H9 (cell line): ENCODE results near the gene YY1. TPM values are rescaled to one million over a fixed set of nuclear protein-coding genes. Genes with fewer than 3 reads are reported as not detected.
A peak's percentile ranks its signal among the peaks of the same experiment; 100 is the strongest.

Source experiments
- DNase-seq: peaks from one replicate; pipeline ENCODE4 v3.0.0-alpha.2; 2017
- H2AFZ ChIP-seq: one replicate; pipeline ENCODE4 v1.6.1; 2013; ENCODE audit warnings: mild to moderate bottlenecking, low read length, control low read depth, moderate library complexity
- H2AK5ac ChIP-seq: 2 replicates; pipeline ENCODE4 v1.6.1; 2013; ENCODE audit warnings: low read length, control low read depth, mixed read lengths; ENCODE audit not compliant: insufficient read length
- H2BK120ac ChIP-seq: one replicate; pipeline ENCODE4 v1.6.1; 2013; ENCODE audit warnings: low read depth, mild to moderate bottlenecking, low read length, control low read depth, inconsistent platforms; ENCODE audit not compliant: poor library complexity, severe bottlenecking
- H2BK12ac ChIP-seq: 2 replicates; pipeline ENCODE4 v1.6.1; 2013; ENCODE audit warnings: low read length, control low read depth, mixed read lengths, low read depth; ENCODE audit not compliant: insufficient read length
- H2BK15ac ChIP-seq: 2 replicates; pipeline ENCODE4 v1.6.1; 2013; ENCODE audit warnings: low read depth, low read length, control low read depth
- H2BK20ac ChIP-seq: one replicate; pipeline ENCODE4 v1.6.1; 2013; ENCODE audit warnings: low read depth, mild to moderate bottlenecking, low read length, control low read depth, inconsistent platforms; ENCODE audit not compliant: poor library complexity, severe bottlenecking
- H2BK5ac ChIP-seq: 2 replicates; pipeline ENCODE4 v1.6.1; 2013; ENCODE audit warnings: low read length, control low read depth, mixed read lengths; ENCODE audit not compliant: insufficient read length
- H3K14ac ChIP-seq: 2 replicates; pipeline ENCODE4 v1.6.1; 2013; ENCODE audit warnings: low read length, control low read depth; ENCODE audit not compliant: insufficient read depth
- H3K18ac ChIP-seq: 2 replicates; pipeline ENCODE4 v1.6.1; 2013; ENCODE audit warnings: low read depth, mild to moderate bottlenecking, mixed read lengths, low read length, control low read depth; ENCODE audit not compliant: insufficient read length
- H3K23ac ChIP-seq: 2 replicates; pipeline ENCODE4 v1.6.1; 2013; ENCODE audit warnings: low read length, control low read depth, mixed read lengths, low read depth; ENCODE audit not compliant: insufficient read length
- H3K23me2 ChIP-seq: 2 replicates; pipeline ENCODE4 v1.6.1; 2013; ENCODE audit warnings: low read depth, mild to moderate bottlenecking, mixed read lengths, low read length, control low read depth; ENCODE audit not compliant: insufficient read length, poor library complexity, severe bottlenecking
- H3K27ac ChIP-seq: 2 replicates; pipeline ENCODE4 v1.5.1; 2013; ENCODE audit warnings: low read length, control low read depth, mixed read lengths, low read depth; ENCODE audit not compliant: insufficient read length
- H3K27me3 ChIP-seq: 2 replicates; pipeline ENCODE4 v1.6.1; 2013; ENCODE audit warnings: low read length, control low read depth, inconsistent platforms; ENCODE audit not compliant: insufficient read depth
- H3K4ac ChIP-seq: 2 replicates; pipeline ENCODE4 v1.6.1; 2013; ENCODE audit warnings: low read depth, mild to moderate bottlenecking, control low read depth, inconsistent platforms, low read length, moderate library complexity
- H3K4me1 ChIP-seq: 2 replicates; pipeline ENCODE4 v1.6.1; 2013; ENCODE audit warnings: low read length, control low read depth, inconsistent platforms; ENCODE audit not compliant: insufficient read depth
- H3K4me2 ChIP-seq: 2 replicates; pipeline ENCODE4 v1.6.1; 2013; ENCODE audit warnings: low read length, control low read depth, mixed read lengths; ENCODE audit not compliant: insufficient read length, insufficient read depth
- H3K56ac ChIP-seq: 2 replicates; pipeline ENCODE4 v1.6.1; 2013; ENCODE audit warnings: low read depth, mild to moderate bottlenecking, mixed read lengths, low read length, control low read depth; ENCODE audit not compliant: insufficient read length
- H3K79me1 ChIP-seq: 2 replicates; pipeline ENCODE4 v1.6.1; 2013; ENCODE audit warnings: low read depth, mild to moderate bottlenecking, moderate library complexity, low read length, control low read depth, inconsistent platforms; ENCODE audit not compliant: insufficient read depth, poor library complexity, severe bottlenecking
- H3K79me2 ChIP-seq: 2 replicates; pipeline ENCODE4 v1.6.1; 2013; ENCODE audit warnings: low read length, control low read depth, inconsistent platforms; ENCODE audit not compliant: insufficient read depth
- H3K9ac ChIP-seq: 2 replicates; pipeline ENCODE4 v1.6.1; 2013; ENCODE audit warnings: low read length, control low read depth, mixed read lengths; ENCODE audit not compliant: insufficient read length; ENCODE audit errors: extremely low read depth
- H3K9me3 ChIP-seq: one replicate; pipeline ENCODE4 v1.6.1; 2013; ENCODE audit warnings: low read depth, low read length, inconsistent platforms; ENCODE audit not compliant: control insufficient read depth
- H3T11ph ChIP-seq: one replicate; pipeline ENCODE4 v1.6.1; 2013; ENCODE audit warnings: mild to moderate bottlenecking, low read length, control low read depth, inconsistent platforms
- H4K20me1 ChIP-seq: one replicate; pipeline ENCODE4 v1.6.1; 2013; ENCODE audit not compliant: control insufficient read depth, insufficient read length, insufficient read depth
- H4K5ac ChIP-seq: 2 replicates; pipeline ENCODE4 v1.6.1; 2013; ENCODE audit warnings: low read depth, mild to moderate bottlenecking, mixed read lengths, low read length, control low read depth; ENCODE audit not compliant: insufficient read length
- H4K8ac ChIP-seq: replicated peaks from 2 replicates; pipeline ENCODE4 v1.6.1; 2013; ENCODE audit warnings: low read length, control low read depth, mixed read lengths, low read depth; ENCODE audit not compliant: insufficient read length
- H4K91ac ChIP-seq: 2 replicates; pipeline ENCODE4 v1.6.1; 2013; ENCODE audit warnings: low read depth, mild to moderate bottlenecking, moderate library complexity, mixed read lengths, low read length, control low read depth; ENCODE audit not compliant: insufficient read length
- H3K27ac Mint-ChIP-seq, 3 experiments: 2 replicates in 2 of 3; 3 replicates in 1 of 3; pipeline ENCODE4 v1.8.0; 2020 to 2021; ENCODE audit warnings: mixed read lengths in 3 of 3, mild to moderate bottlenecking in 1 of 3, moderate library complexity in 1 of 3
- H3K27me3 Mint-ChIP-seq: 2 replicates; pipeline ENCODE4 v1.8.0; 2021; ENCODE audit warnings: low read depth, mild to moderate bottlenecking, moderate library complexity, mixed read lengths
- H3K36me3 Mint-ChIP-seq, 3 experiments: 2 replicates in 2 of 3; 3 replicates in 1 of 3; pipeline ENCODE4 v1.8.0; 2020 to 2021; ENCODE audit warnings: low read depth in 3 of 3, mixed read lengths in 3 of 3; ENCODE audit not compliant: insufficient read depth in 1 of 3
- H3K4me1 Mint-ChIP-seq, 2 experiments: 2 replicates each; pipeline ENCODE4 v1.8.0; 2020; ENCODE audit warnings: mixed read lengths in 2 of 2
- H3K4me3 Mint-ChIP-seq, 2 experiments: 2 replicates in 1 of 2; 3 replicates in 1 of 2; pipeline ENCODE4 v1.8.0; 2020 to 2021; ENCODE audit warnings: mild to moderate bottlenecking in 2 of 2, mixed read lengths in 2 of 2, moderate library complexity in 1 of 2
- H3K9me3 Mint-ChIP-seq, 2 experiments: 2 replicates in 1 of 2; 3 replicates in 1 of 2; pipeline ENCODE4 v1.8.0; 2020; ENCODE audit warnings: mild to moderate bottlenecking in 2 of 2, mixed read lengths in 2 of 2, moderate library complexity in 1 of 2
- CTCF ChIP-seq: fragments of 200-600 bp; sonication (generic); conservative IDR thresholded peaks from 3 replicates; pipeline ENCODE4 v1.8.0; 2021; ENCODE audit warnings: antibody characterized with exemption, mild to moderate bottlenecking
- WGBS: extraction: QIAGEN DNeasy Blood & Tissue Kit; methylation state at CpG from one replicate; pipeline ENCODE4 v1.1.7; 2013; ENCODE audit warnings: missing lambda C conversion rate, low lambda C conversion rate, mixed read lengths; ENCODE audit not compliant: insufficient read length; ENCODE audit errors: extremely low coverage; 5-methylcytosine and 5-hydroxymethylcytosine counted together
- total RNA-seq: library from RNA; stranded (reverse); gene quantifications from 2 replicates; pipeline ENCODE4 v1.2.1, GENCODE V29; 2021

YY1 gene
- total RNA-seq, 1 experiment from 2014 or later: 103 TPM

GRCh38 chr14:100290607-100291304 is 51.8 kb downstream of the YY1 start:
- Histone ChIP-seq H2AFZ (no peak overlapping the region), H2AK5ac (no peak overlapping the region), H3K79me2 (no peaks in the 10 kb centered on the region), H3K4me1 (no peaks in the 10 kb centered on the region; the same call in 1 of the 2 replicates), H3K4me2 (no peak overlapping the region), H4K5ac (no peak overlapping the region), H3K23me2 (no peaks in the 10 kb centered on the region), H4K91ac (no peak overlapping the region), H4K20me1 (no peaks in the 10 kb centered on the region), H4K8ac (no peak overlapping the region), H3K27me3 (no peaks in the 10 kb centered on the region), H3K4ac (no peak overlapping the region), H3K56ac (no peak overlapping the region), H2BK15ac (no peak overlapping the region), H2BK20ac (no peak overlapping the region), H2BK120ac (no peak overlapping the region), H3K23ac (no peak overlapping the region), H3K18ac (no peak overlapping the region), H3K14ac (no peak overlapping the region), H2BK5ac (no peak overlapping the region), H3K27ac (no peak overlapping the region), H3K9ac (no peak overlapping the region), H3T11ph (no peak overlapping the region), H2BK12ac (no peak overlapping the region), H3K79me1 (no peaks in the 10 kb centered on the region), H3K9me3 (no peaks in the 10 kb centered on the region)
- no peak for TF ChIP-seq CTCF
- WGBS: no CpG with 5 or more reads among the region's 12 CpGs
- H3K4me1 Mint-ChIP-seq: peaks cover 15 to 25% of the 10 kb centered on the region in 2 experiments
- H3K27me3 Mint-ChIP-seq: no peaks in the 10 kb centered on the region
- DNase-seq: no peak
- H3K36me3 Mint-ChIP-seq: peaks cover 5 to 46% (median 43%) of the 10 kb centered on the region in 3 experiments; a peak in 6 of 7 replicates
- H3K27ac Mint-ChIP-seq: peak overlapping the region; percentile 11 to 44 (median 34); a peak in 2 of 7 replicates
- H3K9me3 Mint-ChIP-seq: no peaks in the 10 kb centered on the region
- peak overlapping the region in 1 of 2 experiments; percentile 25; a peak in 1 of 5 replicates for H3K4me3 Mint-ChIP-seq
